Endothelial cell of umbilical vein (primary cell): ENCODE measurements around the gene FAM228B. TPM values are rescaled to one million over a fixed set of nuclear protein-coding genes. Genes with fewer than 3 reads are reported as not detected.

Source experiments
- BruUV-seq: library from RNA; stranded (reverse); fragments of 400-500 nt; replicated peaks from 2 replicates; lab custom pipeline; 2021; lab: Mats Ljungman, UMichigan
- CTCF ChIA-PET: fragments of 300-600, 350-600 bp; sonication (Branson Sonifier 250); formaldehyde crosslinking; loops from one replicate; lab custom pipeline; 2021; ENCODE audit warnings: antibody characterized with exemption, inconsistent platforms; lab: Charles Lee
- POLR2A ChIA-PET: fragments of 300-600, 350-600 bp; sonication (Branson Sonifier 250); formaldehyde crosslinking; loops from one replicate; lab custom pipeline; 2021; ENCODE audit warnings: antibody characterized with exemption, inconsistent platforms; lab: Charles Lee
- DNase-seq: peaks from one replicate; pipeline ENCODE4 v3.0.0-alpha.2; 2011; ENCODE audit warnings: low read depth, low spot score
- FAIRE-seq: peaks from 2 replicates; lab custom pipeline; 2011; peaks lifted over from hg19 to GRCh38; lab: Jason Lieb, UNC
- H2AFZ ChIP-seq: 2 replicates; pipeline ENCODE4 v1.6.0; 2012; ENCODE audit warnings: low read depth, low read length, control low read depth, inconsistent platforms
- H3K27ac ChIP-seq: 2 replicates; pipeline ENCODE4 v1.5.1; 2011; ENCODE audit warnings: low read depth, mild to moderate bottlenecking, control low read depth, low read length, moderate library complexity; ENCODE audit not compliant: insufficient read depth
- H3K27me3 ChIP-seq, 2 experiments: 2 replicates each; pipeline versions ENCODE4 v1.6.0 to v1.6.1; 2011; ENCODE audit warnings: low read length in 2 of 2, mixed read lengths in 1 of 2; ENCODE audit not compliant: control insufficient read depth in 2 of 2, insufficient read depth in 2 of 2
- H3K36me3 ChIP-seq, 2 experiments: 2 replicates in 1 of 2; 3 replicates in 1 of 2; pipeline ENCODE4 v1.5.1; 2011; ENCODE audit warnings: low read length in 2 of 2, mild to moderate bottlenecking in 1 of 2, moderate library complexity in 1 of 2; ENCODE audit not compliant: control insufficient read depth in 2 of 2, insufficient read depth in 2 of 2; ENCODE audit errors: extremely low read depth in 1 of 2
- H3K4me1 ChIP-seq: 3 replicates; pipeline ENCODE4 v1.5.1; 2011; ENCODE audit warnings: mild to moderate bottlenecking, low read length; ENCODE audit not compliant: control insufficient read depth, insufficient read depth; ENCODE audit errors: extremely low read depth
- H3K4me2 ChIP-seq: 2 replicates; pipeline ENCODE4 v1.6.1; 2011; ENCODE audit warnings: low read length, control low read depth, mixed read lengths; ENCODE audit not compliant: insufficient read depth
- H3K4me3 ChIP-seq, 3 experiments: fragments of 200-600 bp in 1 of 3; sonication (generic), shearing (Covaris generic) in 1 of 3; replicated peaks in 1 of 3; 2 replicates each; pipeline ENCODE4 v1.5.1; 2011 to 2016; ENCODE audit warnings: control low read depth in 3 of 3, low read length in 3 of 3, mild to moderate bottlenecking in 2 of 3, inconsistent platforms in 1 of 3, low read depth in 1 of 3, moderate library complexity in 1 of 3; ENCODE audit not compliant: insufficient read depth in 1 of 3
- H3K79me2 ChIP-seq: 2 replicates; pipeline ENCODE4 v1.6.0; 2012; ENCODE audit warnings: low read length, inconsistent platforms; ENCODE audit not compliant: control insufficient read depth, insufficient read depth
- H3K9ac ChIP-seq: replicated peaks from 2 replicates; pipeline ENCODE3; 2011; ENCODE audit warnings: low read length, control low read depth; ENCODE audit not compliant: insufficient read depth; ENCODE audit errors: extremely low read depth
- H3K9me1 ChIP-seq: replicated peaks from 3 replicates; pipeline ENCODE4 v1.6.0; 2011; ENCODE audit warnings: mild to moderate bottlenecking, low read length; ENCODE audit not compliant: control insufficient read depth, insufficient read depth; ENCODE audit errors: extremely low read depth
- H3K9me3 ChIP-seq: replicated peaks from 2 replicates; pipeline ENCODE4 v1.5.1; 2012; ENCODE audit warnings: low read length, inconsistent platforms; ENCODE audit not compliant: control insufficient read depth, insufficient read depth
- H4K20me1 ChIP-seq: replicated peaks from 2 replicates; pipeline ENCODE3; 2011; ENCODE audit warnings: mild to moderate bottlenecking, low read length; ENCODE audit not compliant: control insufficient read depth, insufficient read depth; ENCODE audit errors: extremely low read depth
- EZH2 ChIP-seq: IDR thresholded peaks from 2 replicates; pipeline ENCODE4 v1.6.1; 2012; ENCODE audit warnings: borderline replicate concordance, low read depth, mild to moderate bottlenecking, moderate library complexity, low read length, inconsistent platforms; ENCODE audit not compliant: severe bottlenecking
- FOS ChIP-seq: IDR thresholded peaks from 2 replicates; pipeline ENCODE4 v1.6.1; 2011; ENCODE audit warnings: mild to moderate bottlenecking, low read length, moderate library complexity, borderline replicate concordance; ENCODE audit not compliant: insufficient read depth
- GATA2 ChIP-seq: IDR thresholded peaks from 2 replicates; pipeline ENCODE4 v1.7.0; 2011; ENCODE audit warnings: low read depth, mild to moderate bottlenecking, moderate library complexity, mixed read lengths, low read length; ENCODE audit not compliant: insufficient read length, insufficient read depth
- JUN ChIP-seq: IDR thresholded peaks from 2 replicates; pipeline ENCODE4 v1.6.1; 2011; ENCODE audit warnings: borderline replicate concordance, low read depth; ENCODE audit not compliant: insufficient read length, insufficient read depth
- MYC ChIP-seq: IDR thresholded peaks from one replicate; pipeline ENCODE4 v1.6.1; 2011; ENCODE audit warnings: mild to moderate bottlenecking, low read depth, low read length
- POLR2A ChIP-seq: IDR thresholded peaks from 2 replicates; pipeline ENCODE4 v1.6.1; 2012; ENCODE audit warnings: low read depth, mild to moderate bottlenecking, control low read depth, low read length
- POLR2AphosphoS5 ChIP-seq: IDR thresholded peaks from 2 replicates; pipeline ENCODE4 v1.6.1; 2012; ENCODE audit warnings: low read depth, mild to moderate bottlenecking, control low read depth, low read length, moderate library complexity; ENCODE audit not compliant: insufficient read depth
- dilution Hi-C: fragments of 300-500 bp; cut with MboI; formaldehyde crosslinking; loops from one replicate; pipeline ENCODE4 v1.15.0; 2019; ENCODE audit warnings: low sequenced_read_pairs; ENCODE audit not compliant: extremely low pct_ligation_motif_present
- intact Hi-C: fragments of 100-400 bp; cut with micrococcal nuclease; formaldehyde crosslinking; loops from one replicate; pipeline ENCODE4 v1.10.0; 2022
- polyA plus RNA-seq, 4 experiments: library from polyadenylated mRNA; depleted of rRNA in 3 of 4; stranded (reverse) in 3 of 4; unstranded in 1 of 4; fragments of >200 nt; gene quantifications; 2 replicates each; pipeline versions ENCODE4 v1.2.1 to v1.2.3, GENCODE V29; 2011 to 2012; ENCODE audit warnings: missing spikeins in 1 of 4
- total RNA-seq: library from RNA; stranded (reverse); gene quantifications from 2 replicates; pipeline ENCODE4 v1.2.3, GENCODE V29; 2021
- TF ChIP-seq, protein P1 (sequence below), 2 donors: IDR thresholded peaks; 1 replicate in 1 of 2; 2 replicates in 1 of 2; pipeline ENCODE4 v1.5.1; 2011; ENCODE audit warnings: low read length in 2 of 2, mild to moderate bottlenecking in 2 of 2, moderate library complexity in 2 of 2, control low read depth in 1 of 2, inconsistent platforms in 1 of 2, low read depth in 1 of 2; ENCODE audit not compliant: insufficient read depth in 1 of 2; ENCODE audit errors: extremely low read depth in 1 of 2
- TF ChIP-seq, protein P2 (sequence below): IDR thresholded peaks from 2 replicates; pipeline ENCODE4 v1.6.1; 2011; ENCODE audit not compliant: insufficient read depth, insufficient read length

The FAM228B gene
- total and polyA plus RNA-seq, 2 donors (not counting 3 experiments of a cell fraction or from before 2014, with no cell fraction given), result 1.6 to 11.9 TPM

- H3K27me3 ChIP-seq, result no peaks in the 10 kb centered on the region
- H3K4me3 ChIP-seq, result no peak overlapping the region
- CTCF ChIA-PET, result interaction anchor here (1.6 kb wide), 1 partner anchor 10 kb away, joined by 6 read pairs; no protein-coding TSS in a partner anchor
- FAIRE-seq (no peak), DNase-seq (no peak)
- dilution Hi-C loops (no loop called here), intact Hi-C loops (no loop called here)
- BruUV-seq, result no TSS peak
- H3K36me3 ChIP-seq, result no peaks in the 10 kb centered on the region
- no peaks in the 10 kb centered on the region for H3K9me3 ChIP-seq
- no peak overlapping the region for H3K27ac ChIP-seq
- POLR2A ChIA-PET, result no interaction called here
- no peak overlapping the region for H3K4me2 ChIP-seq
- no peak overlapping the region for H3K9ac ChIP-seq
- no peak overlapping the region for H2AFZ ChIP-seq
- H3K4me1 ChIP-seq, result no peaks in the 10 kb centered on the region
- no peaks in the 10 kb centered on the region for H3K79me2 ChIP-seq
- TF ChIP-seq POLR2AphosphoS5 (no peak), POLR2A (no peak), MYC (no peak), FOS (no peak), EZH2 (no peak), JUN (no peak), GATA2 (no peak)
- TF ChIP-seq, protein P1, sequence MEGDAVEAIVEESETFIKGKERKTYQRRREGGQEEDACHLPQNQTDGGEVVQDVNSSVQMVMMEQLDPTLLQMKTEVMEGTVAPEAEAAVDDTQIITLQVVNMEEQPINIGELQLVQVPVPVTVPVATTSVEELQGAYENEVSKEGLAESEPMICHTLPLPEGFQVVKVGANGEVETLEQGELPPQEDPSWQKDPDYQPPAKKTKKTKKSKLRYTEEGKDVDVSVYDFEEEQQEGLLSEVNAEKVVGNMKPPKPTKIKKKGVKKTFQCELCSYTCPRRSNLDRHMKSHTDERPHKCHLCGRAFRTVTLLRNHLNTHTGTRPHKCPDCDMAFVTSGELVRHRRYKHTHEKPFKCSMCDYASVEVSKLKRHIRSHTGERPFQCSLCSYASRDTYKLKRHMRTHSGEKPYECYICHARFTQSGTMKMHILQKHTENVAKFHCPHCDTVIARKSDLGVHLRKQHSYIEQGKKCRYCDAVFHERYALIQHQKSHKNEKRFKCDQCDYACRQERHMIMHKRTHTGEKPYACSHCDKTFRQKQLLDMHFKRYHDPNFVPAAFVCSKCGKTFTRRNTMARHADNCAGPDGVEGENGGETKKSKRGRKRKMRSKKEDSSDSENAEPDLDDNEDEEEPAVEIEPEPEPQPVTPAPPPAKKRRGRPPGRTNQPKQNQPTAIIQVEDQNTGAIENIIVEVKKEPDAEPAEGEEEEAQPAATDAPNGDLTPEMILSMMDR (IDR thresholded peaks at IDR 0.05; ENCODE audit: extremely low read depth in 1 of 2, insufficient read depth in 1 of 2, low read depth in 1 of 2, low read length in 2 of 2), result no peak
- TF ChIP-seq, protein P2, sequence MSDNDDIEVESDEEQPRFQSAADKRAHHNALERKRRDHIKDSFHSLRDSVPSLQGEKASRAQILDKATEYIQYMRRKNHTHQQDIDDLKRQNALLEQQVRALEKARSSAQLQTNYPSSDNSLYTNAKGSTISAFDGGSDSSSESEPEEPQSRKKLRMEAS, result no peak
- no peaks in the 10 kb centered on the region for H4K20me1 ChIP-seq
- H3K9me1 ChIP-seq, result no peaks in the 10 kb centered on the region
Observed at GRCh38 chr2:24153478-24153877, 30.2 kb downstream of the FAM228B start.
